Measurements from ENCODE around the gene DENND1C. TPM values are rescaled to one million over a fixed set of nuclear protein-coding genes. Genes with fewer than 3 reads are reported as not detected.

Gene DENND1C
- total and polyA plus RNA-seq, 9 of the 15 experiments (the other 6 are each of a cell fraction or from before 2014, with no cell fraction given): 0.03 to 1.2 (median 0.32) TPM; not detected in 1

DNA sequence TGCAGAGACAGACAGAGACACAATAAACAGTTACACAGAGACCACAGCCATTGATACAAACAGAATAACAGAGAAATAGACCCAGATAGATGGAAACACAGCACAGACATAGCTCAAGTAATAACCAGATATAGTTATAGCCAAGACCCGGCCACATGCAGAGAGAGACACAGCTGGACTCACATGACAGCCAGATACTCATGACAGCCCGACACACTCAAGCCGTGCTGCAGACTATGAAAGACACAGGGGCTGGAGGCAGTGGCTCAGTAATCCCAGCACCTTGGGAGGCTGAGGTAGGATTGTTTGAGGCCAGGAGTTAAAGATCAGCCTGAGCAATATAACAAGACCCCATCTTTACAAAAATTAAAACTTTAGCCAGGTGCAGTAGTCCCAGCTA lies 1.6 kb upstream of the DENND1C start:
- in situ Hi-C loops (cut with MboI): no loop called here
- intact Hi-C loops (cut with micrococcal nuclease): no loop called here
- Histone ChIP-seq H3K4me1 (replicated peaks in 1 of 2; ENCODE audit: control insufficient read depth in 2 of 2, insufficient read depth in 2 of 2, low read length in 2 of 2) (peaks cover 0 to 14% of the 10 kb centered on the region in 2 experiments; a peak in 4 of 5 replicates), H3K9me3 (replicated peaks; ENCODE audit: control insufficient read depth, insufficient read depth, low read depth, low read length) (no peaks in the 10 kb centered on the region), H3K9ac (ENCODE audit: insufficient read depth in 1 of 2, low read depth in 2 of 2, low read length in 2 of 2) (peak overlapping the region in 1 of 2 experiments; percentile 45; a peak in 1 of 4 replicates), H3K4me2 (ENCODE audit: insufficient read depth, low read length) (no peak overlapping the region), H4K20me1 (replicated peaks; ENCODE audit: control insufficient read depth, insufficient read depth, low read length) (no peaks in the 10 kb centered on the region), H3K36me3 (ENCODE audit: control insufficient read depth, insufficient read depth, low read length) (no peaks in the 10 kb centered on the region), H3K27ac (ENCODE audit: extremely low read depth, low read depth, low read length) (no peak overlapping the region), H3K9me1 (ENCODE audit: control insufficient read depth, insufficient read depth, low read length) (no peaks in the 10 kb centered on the region), H2AFZ (ENCODE audit: low read depth, low read length) (no peak overlapping the region), H3K27me3 (ENCODE audit: control insufficient read depth in 2 of 2, insufficient read depth in 2 of 2, low read length in 2 of 2) (no peaks in the 10 kb centered on the region), H3K79me2 (ENCODE audit: control insufficient read depth, insufficient read depth, low read length) (no peaks in the 10 kb centered on the region), H3K4me3 (no peak overlapping the region)
- no peak for TF ChIP-seq SIN3A (IDR thresholded peaks at IDR 0.05; ENCODE audit: borderline replicate concordance in 2 of 2, control insufficient read depth in 1 of 2, low read depth in 2 of 2, low read length in 2 of 2)
- TF ChIP-seq NCOR1 (IDR thresholded peaks at IDR 0.05): no peak
- DNase-seq (ENCODE audit: extremely low read depth in 1 of 4, low spot score in 3 of 4) (no peak), ATAC-seq (0 out of 3 replicates have a peak, but pooled peaks have one; percentile 20), FAIRE-seq (no peak)
- ChIA-PET CTCF (ENCODE audit: low intra/inter-chr PET ratio) (interaction anchor here (0.6 kb wide), 1 partner anchor 8 kb away, joined by 4 read pairs; no protein-coding TSS in a partner anchor), POLR2A (interaction anchor here (0.6 to 0.9 kb wide), 2 partner anchors 20 to 64 kb away, joined by 3 read pairs; no protein-coding TSS in a partner anchor)
- no TSS peak for BruUV-seq (replicated peaks)
- WGBS (ENCODE audit: insufficient coverage, low coverage, missing lambda C conversion rate): 0% methylated on average over 3 of the region's 3 CpGs

DNA sequence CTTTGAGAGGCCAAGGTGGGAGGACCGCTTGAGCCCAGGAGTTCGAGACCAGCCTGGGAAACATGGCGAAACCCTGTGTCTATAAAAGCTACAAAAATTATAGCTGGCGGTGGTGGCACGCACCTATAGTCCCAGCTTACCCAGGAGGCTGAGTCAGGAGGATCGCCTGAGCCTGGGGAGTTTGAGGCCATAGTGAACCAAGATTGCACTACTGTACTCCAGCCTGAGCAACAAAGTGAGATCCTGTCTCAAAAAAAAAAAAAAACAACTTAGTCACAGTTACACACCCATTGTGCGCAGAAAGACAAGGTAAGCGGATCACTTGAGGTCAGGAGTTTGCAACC lies 728 bp upstream of the DENND1C start:
- Histone ChIP-seq H4K20me1 (replicated peaks; ENCODE audit: control insufficient read depth, insufficient read depth, low read length) (no peaks in the 10 kb centered on the region), H3K9me3 (replicated peaks; ENCODE audit: control insufficient read depth, insufficient read depth, low read depth, low read length) (no peaks in the 10 kb centered on the region), H3K4me3 (no peak overlapping the region), H3K9ac (ENCODE audit: insufficient read depth in 1 of 2, low read depth in 2 of 2, low read length in 2 of 2) (no peak overlapping the region), H3K4me2 (ENCODE audit: insufficient read depth, low read length) (peak overlapping the region; percentile 49; the same call in 1 of the 2 replicates), H3K36me3 (ENCODE audit: control insufficient read depth, insufficient read depth, low read length) (no peaks in the 10 kb centered on the region), H3K4me1 (replicated peaks in 1 of 2; ENCODE audit: control insufficient read depth in 2 of 2, insufficient read depth in 2 of 2, low read length in 2 of 2) (peaks cover 0 to 14% of the 10 kb centered on the region in 2 experiments; a peak in 4 of 5 replicates), H3K27me3 (ENCODE audit: control insufficient read depth in 2 of 2, insufficient read depth in 2 of 2, low read length in 2 of 2) (no peaks in the 10 kb centered on the region), H3K27ac (ENCODE audit: extremely low read depth, low read depth, low read length) (no peak overlapping the region), H3K9me1 (ENCODE audit: control insufficient read depth, insufficient read depth, low read length) (no peaks in the 10 kb centered on the region), H3K79me2 (ENCODE audit: control insufficient read depth, insufficient read depth, low read length) (no peaks in the 10 kb centered on the region), H2AFZ (ENCODE audit: low read depth, low read length) (peak overlapping the region; percentile 80; the same call in 1 of the 2 replicates)
- TF ChIP-seq GABPB2 (CRISPR knock-in tag; conservative IDR thresholded peaks at IDR 0.05): no peak
- 0 out of 2 replicates have a peak, but pooled peaks have one; percentile 19 for TF ChIP-seq ZNF263 (CRISPR knock-in tag; IDR thresholded peaks at IDR 0.05; ENCODE audit: borderline replicate concordance)
- TF ChIP-seq, protein P1, sequence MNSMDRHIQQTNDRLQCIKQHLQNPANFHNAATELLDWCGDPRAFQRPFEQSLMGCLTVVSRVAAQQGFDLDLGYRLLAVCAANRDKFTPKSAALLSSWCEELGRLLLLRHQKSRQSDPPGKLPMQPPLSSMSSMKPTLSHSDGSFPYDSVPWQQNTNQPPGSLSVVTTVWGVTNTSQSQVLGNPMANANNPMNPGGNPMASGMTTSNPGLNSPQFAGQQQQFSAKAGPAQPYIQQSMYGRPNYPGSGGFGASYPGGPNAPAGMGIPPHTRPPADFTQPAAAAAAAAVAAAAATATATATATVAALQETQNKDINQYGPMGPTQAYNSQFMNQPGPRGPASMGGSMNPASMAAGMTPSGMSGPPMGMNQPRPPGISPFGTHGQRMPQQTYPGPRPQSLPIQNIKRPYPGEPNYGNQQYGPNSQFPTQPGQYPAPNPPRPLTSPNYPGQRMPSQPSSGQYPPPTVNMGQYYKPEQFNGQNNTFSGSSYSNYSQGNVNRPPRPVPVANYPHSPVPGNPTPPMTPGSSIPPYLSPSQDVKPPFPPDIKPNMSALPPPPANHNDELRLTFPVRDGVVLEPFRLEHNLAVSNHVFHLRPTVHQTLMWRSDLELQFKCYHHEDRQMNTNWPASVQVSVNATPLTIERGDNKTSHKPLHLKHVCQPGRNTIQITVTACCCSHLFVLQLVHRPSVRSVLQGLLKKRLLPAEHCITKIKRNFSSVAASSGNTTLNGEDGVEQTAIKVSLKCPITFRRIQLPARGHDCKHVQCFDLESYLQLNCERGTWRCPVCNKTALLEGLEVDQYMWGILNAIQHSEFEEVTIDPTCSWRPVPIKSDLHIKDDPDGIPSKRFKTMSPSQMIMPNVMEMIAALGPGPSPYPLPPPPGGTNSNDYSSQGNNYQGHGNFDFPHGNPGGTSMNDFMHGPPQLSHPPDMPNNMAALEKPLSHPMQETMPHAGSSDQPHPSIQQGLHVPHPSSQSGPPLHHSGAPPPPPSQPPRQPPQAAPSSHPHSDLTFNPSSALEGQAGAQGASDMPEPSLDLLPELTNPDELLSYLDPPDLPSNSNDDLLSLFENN (IDR thresholded peaks at IDR 0.05; ENCODE audit: low read depth in 2 of 2, low read length in 2 of 2): no peak
- no TSS peak for BruUV-seq (replicated peaks)
- ChIA-PET CTCF (ENCODE audit: low intra/inter-chr PET ratio) (interaction anchor here (0.7 to 1.7 kb wide), 2 partner anchors 162 to 381 kb away, joined by 4 to 5 read pairs; no protein-coding TSS in a partner anchor), POLR2A (interaction anchor here (0.9 kb wide), 1 partner anchor 19 kb away, joined by 3 read pairs; no protein-coding TSS in a partner anchor)
- DNase-seq (ENCODE audit: extremely low read depth in 1 of 4, low spot score in 3 of 4) (no peak), FAIRE-seq (no peak), ATAC-seq (no peak)
- in situ Hi-C loops (cut with MboI) (no loop called here), intact Hi-C loops (cut with micrococcal nuclease) (no loop called here)
- 73% methylated on average over 8 of the region's 8 CpGs for WGBS (ENCODE audit: insufficient coverage, low coverage, missing lambda C conversion rate)

All from K562 (cell line).